Measurements from ENCODE around the gene LMOD2. TPM values are rescaled to one million over a fixed set of nuclear protein-coding genes. Genes with fewer than 3 reads are reported as not detected.

The LMOD2 gene
- total RNA-seq, 1 donor from 2014 or later: not detected

GRCh38 chr7:123673752-123674398, 18.2 kb downstream of the LMOD2 start:
- Mint-ChIP-seq H3K27me3 (ENCODE audit: low read depth, unreplicated experiment) (no peaks in the 10 kb centered on the region), H3K9me3 (ENCODE audit: unreplicated experiment) (no peaks in the 10 kb centered on the region), H3K27ac (ENCODE audit: unreplicated experiment) (peak overlapping the region; percentile 13), H3K4me1 (ENCODE audit: low read depth, unreplicated experiment) (peaks cover 10% of the 10 kb centered on the region), H3K36me3 (ENCODE audit: low read depth, unreplicated experiment) (peaks cover 1% of the 10 kb centered on the region), H3K4me3 (ENCODE audit: unreplicated experiment) (no peak overlapping the region)
- TF ChIP-seq EZH2 (IDR thresholded peaks at IDR 0.05; ENCODE audit: insufficient read depth, low read length) (no peak), CTCF (IDR thresholded peaks at IDR 0.05; ENCODE audit: insufficient read depth, low read depth, low read length) (no peak)
- Histone ChIP-seq H4K20me1 (ENCODE audit: insufficient read depth, low read length) (no peaks in the 10 kb centered on the region), H3K27me3 (ENCODE audit: insufficient read depth, low read length) (no peaks in the 10 kb centered on the region), H3K4me3 (ENCODE audit: insufficient read depth, low read depth, low read length) (no peak overlapping the region), H3K9ac (ENCODE audit: low read length) (no peak overlapping the region), H3K4me1 (ENCODE audit: insufficient read depth, low read length) (peaks cover 9% of the 10 kb centered on the region), H3K4me2 (ENCODE audit: low read length) (no peak overlapping the region), H2AFZ (ENCODE audit: low read depth, low read length) (no peak overlapping the region), H3K79me2 (ENCODE audit: insufficient read depth, low read length) (no peaks in the 10 kb centered on the region), H3K36me3 (ENCODE audit: insufficient read depth, low read length) (no peaks in the 10 kb centered on the region), H3K9me3 (ENCODE audit: insufficient read depth, low read depth, low read length) (no peaks in the 10 kb centered on the region), H3K27ac (ENCODE audit: low read depth, low read length) (no peak overlapping the region)
- DNase-seq (ENCODE audit: low read depth) (no peak), FAIRE-seq (no peak)

- Histone ChIP-seq H3K27ac (ENCODE audit: low read depth, low read length) (no peak overlapping the region), H4K20me1 (ENCODE audit: insufficient read depth, low read length) (no peaks in the 10 kb centered on the region), H3K4me2 (ENCODE audit: low read length) (no peak overlapping the region), H3K4me1 (ENCODE audit: insufficient read depth, low read length) (peaks cover 9% of the 10 kb centered on the region), H3K27me3 (ENCODE audit: insufficient read depth, low read length) (no peaks in the 10 kb centered on the region), H3K79me2 (ENCODE audit: insufficient read depth, low read length) (no peaks in the 10 kb centered on the region), H2AFZ (ENCODE audit: low read depth, low read length) (no peak overlapping the region), H3K9me3 (ENCODE audit: insufficient read depth, low read depth, low read length) (no peaks in the 10 kb centered on the region), H3K9ac (ENCODE audit: low read length) (no peak overlapping the region), H3K4me3 (ENCODE audit: insufficient read depth, low read depth, low read length) (no peak overlapping the region), H3K36me3 (ENCODE audit: insufficient read depth, low read length) (no peaks in the 10 kb centered on the region)
- Mint-ChIP-seq H3K36me3 (ENCODE audit: low read depth, unreplicated experiment) (peaks cover 1% of the 10 kb centered on the region), H3K4me3 (ENCODE audit: unreplicated experiment) (no peak overlapping the region), H3K9me3 (ENCODE audit: unreplicated experiment) (no peaks in the 10 kb centered on the region), H3K4me1 (ENCODE audit: low read depth, unreplicated experiment) (peaks cover 10% of the 10 kb centered on the region), H3K27me3 (ENCODE audit: low read depth, unreplicated experiment) (no peaks in the 10 kb centered on the region), H3K27ac (ENCODE audit: unreplicated experiment) (no peak overlapping the region)
- no peak for FAIRE-seq
- DNase-seq (ENCODE audit: low read depth): peak; percentile 48
- TF ChIP-seq EZH2 (IDR thresholded peaks at IDR 0.05; ENCODE audit: insufficient read depth, low read length) (no peak), CTCF (IDR thresholded peaks at IDR 0.05; ENCODE audit: insufficient read depth, low read depth, low read length) (no peak)
These were observed 18.9 kb downstream of the LMOD2 start for GRCh38 chr7:123674399-123675180.

GRCh38 chr7:123675181-123675473, 19.5 kb downstream of the LMOD2 start:
- Histone ChIP-seq H3K79me2 (ENCODE audit: insufficient read depth, low read length) (no peaks in the 10 kb centered on the region), H3K9me3 (ENCODE audit: insufficient read depth, low read depth, low read length) (no peaks in the 10 kb centered on the region), H2AFZ (ENCODE audit: low read depth, low read length) (no peak overlapping the region), H4K20me1 (ENCODE audit: insufficient read depth, low read length) (no peaks in the 10 kb centered on the region), H3K27me3 (ENCODE audit: insufficient read depth, low read length) (no peaks in the 10 kb centered on the region), H3K9ac (ENCODE audit: low read length) (no peak overlapping the region), H3K4me1 (ENCODE audit: insufficient read depth, low read length) (peaks cover 9% of the 10 kb centered on the region), H3K4me3 (ENCODE audit: insufficient read depth, low read depth, low read length) (no peak overlapping the region), H3K36me3 (ENCODE audit: insufficient read depth, low read length) (no peaks in the 10 kb centered on the region), H3K4me2 (ENCODE audit: low read length) (no peak overlapping the region), H3K27ac (ENCODE audit: low read depth, low read length) (no peak overlapping the region)
- no peaks in the 10 kb centered on the region for H3K27me3 Mint-ChIP-seq (ENCODE audit: low read depth, unreplicated experiment)
- peaks cover 10% of the 10 kb centered on the region for H3K4me1 Mint-ChIP-seq (ENCODE audit: low read depth, unreplicated experiment)
- no peak overlapping the region for H3K4me3 Mint-ChIP-seq (ENCODE audit: unreplicated experiment)
- H3K36me3 Mint-ChIP-seq (ENCODE audit: low read depth, unreplicated experiment): peaks cover 1% of the 10 kb centered on the region
- FAIRE-seq: no peak
- no peak overlapping the region for H3K27ac Mint-ChIP-seq (ENCODE audit: unreplicated experiment)
- TF ChIP-seq EZH2 (IDR thresholded peaks at IDR 0.05; ENCODE audit: insufficient read depth, low read length): no peak
- TF ChIP-seq CTCF (IDR thresholded peaks at IDR 0.05; ENCODE audit: insufficient read depth, low read depth, low read length): no peak
- DNase-seq (ENCODE audit: low read depth): peak; percentile 61
- H3K9me3 Mint-ChIP-seq (ENCODE audit: unreplicated experiment): no peaks in the 10 kb centered on the region
